Stimulated activated CD8-positive, alpha-beta memory T cell treated with anti-CD3 and anti-CD28 coated beads, Interleukin-4, amount 100 ng/mL, for 48 hours (primary cell): Measurements from ENCODE around the gene LRFN5.
"Not testable (repeated sequence)": the region's sequence is repeated elsewhere in the genome, so short reads cannot be mapped to it uniquely, and the experiment has no call there.

Experiments used
- DNase-seq: peaks from one replicate; pipeline ENCODE4 v3.0.0-alpha.2; 2020

Gene LRFN5

DNA sequence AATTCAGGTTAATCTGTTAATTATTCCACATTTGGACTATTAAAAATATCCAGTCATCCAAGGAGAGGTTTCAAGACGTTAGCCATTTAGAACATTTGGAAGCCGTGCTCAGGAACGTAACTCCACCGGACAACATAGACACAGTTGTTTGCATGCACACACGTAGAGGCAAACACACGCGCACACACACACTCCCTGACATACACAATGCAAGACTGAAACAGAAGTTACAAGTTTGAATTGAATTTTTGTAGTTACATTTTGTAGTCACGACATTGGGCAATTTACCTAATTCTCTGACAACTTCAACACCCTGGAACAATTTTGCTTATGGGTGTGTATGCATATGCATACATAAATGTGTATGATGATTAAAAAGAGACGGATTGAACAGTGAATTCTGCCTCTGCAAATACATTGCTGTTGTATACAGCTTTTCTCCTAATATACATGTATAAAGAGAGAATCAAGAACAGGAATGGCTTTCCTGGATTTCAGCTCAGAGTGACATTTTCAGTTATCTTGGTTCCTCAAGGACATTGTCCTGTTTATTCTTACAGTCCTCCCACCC, 298.8 kb downstream of the LRFN5 start:
- no peak for DNase-seq

- not testable (repeated sequence) for DNase-seq
Observed at GRCh38 chr14:41911155-41911554, 304.5 kb downstream of the LRFN5 start.

GRCh38 chr14:41913398-41913797, 306.7 kb downstream of the LRFN5 start:
- DNase-seq: no peak

DNA sequence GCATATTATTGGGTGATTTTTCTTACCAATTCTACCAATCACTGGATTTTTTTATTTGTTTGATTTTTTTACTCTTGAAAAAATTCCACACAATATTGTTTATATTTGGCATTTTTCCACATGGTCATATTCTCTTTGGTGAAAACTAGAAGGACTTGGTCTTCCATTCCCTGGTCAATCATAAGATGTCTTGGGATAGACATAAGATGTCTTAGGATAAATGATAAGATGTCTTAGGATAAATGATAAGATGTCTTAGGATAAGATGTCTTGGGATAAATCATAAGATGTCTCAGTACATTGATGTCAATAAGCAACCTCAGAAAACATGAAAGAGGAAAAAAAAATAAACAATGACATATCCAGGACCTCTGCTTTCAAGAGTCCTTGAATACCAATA, 309.1 kb downstream of the LRFN5 start:
- DNase-seq: no peak

GRCh38 chr14:41916313-41916712, 309.6 kb downstream of the LRFN5 start:
- no peak for DNase-seq

- DNase-seq: no peak
Observed at GRCh38 chr14:41925409-41925808, 318.7 kb downstream of the LRFN5 start.

GRCh38 chr14:41950428-41951151, 343.9 kb downstream of the LRFN5 start:
- no peak for DNase-seq
